Thoracic aorta (tissue), 2 donors: Measurements from ENCODE around the gene MRPL14. TPM values are rescaled to one million over a fixed set of nuclear protein-coding genes. Genes with fewer than 3 reads are reported as not detected.

Experiments used
- ATAC-seq: fragments of 150-250 bp; one replicate; pipeline ENCODE4 v1.8.0; 2017; ENCODE audit warnings: low read depth; ENCODE audit not compliant: insufficient number of reproducible peaks, low FRiP score
- DNase-seq: peaks from one replicate; pipeline ENCODE4 v3.0.0-alpha.2; 2020; ENCODE audit warnings: low spot score
- H3K27ac ChIP-seq, 2 donors: fragments of 200-600 bp; sonication (generic); 1 replicate in 1 of 2; 2 replicates in 1 of 2; pipeline ENCODE4 v1.5.1; 2016; ENCODE audit warnings: mild to moderate bottlenecking in 2 of 2, moderate library complexity in 2 of 2
- H3K27me3 ChIP-seq: fragments of 200-600 bp; sonication (generic); replicated peaks from 2 replicates; pipeline ENCODE4 v1.6.0; 2016; ENCODE audit warnings: mild to moderate bottlenecking; ENCODE audit not compliant: insufficient read depth
- H3K36me3 ChIP-seq: fragments of 200-600 bp; sonication (generic); one replicate; pipeline ENCODE4 v1.5.1; 2016
- H3K4me1 ChIP-seq, 2 donors: fragments of 200-600 bp; sonication (generic); 1 replicate in 1 of 2; 2 replicates in 1 of 2; pipeline versions ENCODE4 v1.5.1 to v1.6.0; 2016; ENCODE audit warnings: low read depth in 2 of 2, mild to moderate bottlenecking in 1 of 2; ENCODE audit not compliant: control insufficient read depth in 1 of 2
- H3K4me3 ChIP-seq: fragments of 200-600 bp; sonication (generic); 2 replicates; pipeline ENCODE4 v1.5.1; 2016; ENCODE audit warnings: mild to moderate bottlenecking
- H3K9me3 ChIP-seq: fragments of 200-600 bp; sonication (generic); 2 replicates; pipeline ENCODE4 v1.5.1; 2016
- CTCF ChIP-seq: fragments of 200-600 bp; sonication (generic); IDR thresholded peaks from one replicate; pipeline ENCODE4 v1.5.1; 2019; ENCODE audit warnings: antibody characterized with exemption
- total RNA-seq, 2 donors: library from RNA; depleted of rRNA; stranded (reverse); fragments of >200 nt; gene quantifications; one replicate each; pipeline versions ENCODE4 v1.1.0 to v1.2.3, GENCODE V29; 2016

MRPL14 gene
- total RNA-seq, 2 donors from 2014 or later, result 31.0 to 32.4 TPM

DNA sequence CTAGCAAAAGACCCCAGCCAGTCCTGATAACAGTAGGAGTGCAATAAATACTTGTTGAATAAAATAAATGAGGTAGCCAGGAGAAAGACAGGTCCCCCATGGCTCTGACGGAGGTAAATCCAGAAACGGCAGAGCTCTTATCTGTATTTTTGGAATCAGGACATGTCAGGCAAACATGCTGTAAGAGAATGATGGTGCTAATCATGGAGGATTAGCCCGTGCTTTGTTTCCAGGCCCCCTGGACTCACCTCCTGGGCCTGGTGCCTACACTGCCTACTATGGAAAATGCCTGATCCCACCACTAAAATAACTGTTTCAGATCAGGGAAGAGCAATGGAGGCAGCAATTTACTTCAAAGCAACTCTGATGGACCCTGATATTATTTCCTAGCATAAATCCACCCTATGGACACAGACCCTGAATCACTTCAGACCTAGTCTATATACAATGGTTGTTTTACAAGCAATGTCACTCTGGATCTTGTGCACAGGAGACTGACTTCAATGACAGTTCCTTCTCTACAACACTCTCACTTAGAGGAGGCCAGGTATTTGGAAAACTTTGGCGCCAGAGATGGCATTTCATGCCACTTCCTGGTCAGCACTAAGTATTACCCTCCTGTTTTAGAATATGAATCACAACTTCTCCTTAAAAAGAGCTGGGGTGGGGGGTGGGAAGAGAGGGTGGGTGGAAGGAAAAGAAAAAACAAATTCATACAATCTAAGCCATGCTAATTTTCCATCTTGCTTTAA lies 6.4 kb downstream of the MRPL14 start:
- no peak for TF ChIP-seq CTCF
- Histone ChIP-seq H3K27me3 (no peaks in the 10 kb centered on the region), H3K4me1 (peaks cover 39 to 78% of the 10 kb centered on the region in 2 donors), H3K36me3 (no peaks in the 10 kb centered on the region), H3K9me3 (no peaks in the 10 kb centered on the region), H3K27ac (no peak overlapping the region), H3K4me3 (no peak overlapping the region)
- no peak for ATAC-seq
- DNase-seq, result no peak

- H3K27ac ChIP-seq, result no peak overlapping the region
- no peak overlapping the region for H3K4me3 ChIP-seq
- H3K27me3 ChIP-seq, result no peaks in the 10 kb centered on the region
- no peak for ATAC-seq
- no peaks in the 10 kb centered on the region for H3K36me3 ChIP-seq
- H3K4me1 ChIP-seq, result peaks cover 35 to 73% of the 10 kb centered on the region in 2 donors
- TF ChIP-seq CTCF, result no peak
- no peaks in the 10 kb centered on the region for H3K9me3 ChIP-seq
- no peak for DNase-seq
Measured at GRCh38 chr6:44119704-44120262, 7.5 kb downstream of the MRPL14 start.

- TF ChIP-seq CTCF, result no peak
- no peak for ATAC-seq
Measured at GRCh38 chr6:44117397-44118128, 9.7 kb downstream of the MRPL14 start.

GRCh38 chr6:44116641-44117382 lies 10.4 kb downstream of the MRPL14 start:
- Histone ChIP-seq H3K27me3 (no peaks in the 10 kb centered on the region), H3K4me1 (peaks cover 22 to 45% of the 10 kb centered on the region in 2 donors), H3K4me3 (peak overlapping the region; percentile 7), H3K9me3 (no peaks in the 10 kb centered on the region), H3K36me3 (peaks cover 28% of the 10 kb centered on the region), H3K27ac (peak overlapping the region; percentile 7 to 80)
- no peak for TF ChIP-seq CTCF
- ATAC-seq (peak; percentile 27), DNase-seq (no peak)

More at GRCh38 chr6:44117397-44118128, 9.7 kb downstream of the MRPL14 start:
- Histone ChIP-seq H3K36me3 (peaks cover 20% of the 10 kb centered on the region), H3K27ac (peak overlapping the region; percentile 7 to 80), H3K4me3 (no peak overlapping the region), H3K9me3 (no peaks in the 10 kb centered on the region), H3K27me3 (no peaks in the 10 kb centered on the region), H3K4me1 (peaks cover 26 to 53% of the 10 kb centered on the region in 2 donors)
- no peak for DNase-seq
